GM23338 (cell line): Measurements from ENCODE around the gene ARHGAP27. TPM values are rescaled to one million over a fixed set of nuclear protein-coding genes. Genes with fewer than 3 reads are reported as not detected.
A peak's percentile ranks its signal among the peaks of the same experiment; 100 is the strongest.

Source experiments
- ATAC-seq: fragments of 200-7000 bp; cut with Tn5 transposase; 3 replicates; pipeline ENCODE4 v1.9.1; 2020
- DNase-seq: peaks from one replicate; pipeline ENCODE4 v3.0.0-alpha.2; 2015; ENCODE audit warnings: low spot score
- H2AFZ ChIP-seq: fragments of 200-600 bp; sonication (generic); 2 replicates; pipeline ENCODE4 v1.8.0; 2016; ENCODE audit warnings: antibody characterized with exemption, mild to moderate bottlenecking, moderate library complexity
- H3F3A ChIP-seq: fragments of 200-600 bp; sonication (generic); replicated peaks from 2 replicates; pipeline ENCODE4 v1.8.0; 2017; ENCODE audit warnings: antibody characterized with exemption, mixed run types, low read depth
- H3K27ac ChIP-seq: fragments of 200-600 bp; sonication (generic); 2 replicates; pipeline ENCODE4 v1.6.1; 2016; ENCODE audit warnings: low read depth
- H3K27me3 ChIP-seq: fragments of 200-600 bp; sonication (generic); 2 replicates; pipeline ENCODE4 v1.8.0; 2016; ENCODE audit warnings: mild to moderate bottlenecking, mixed run types, moderate library complexity; ENCODE audit not compliant: insufficient read depth
- H3K36me3 ChIP-seq: fragments of 200-600 bp; sonication (generic); 2 replicates; pipeline ENCODE4 v1.8.0; 2016; ENCODE audit warnings: mild to moderate bottlenecking; ENCODE audit not compliant: insufficient read depth
- H3K4me1 ChIP-seq: fragments of 200-600 bp; sonication (generic); 2 replicates; pipeline ENCODE4 v1.8.0; 2016; ENCODE audit warnings: mild to moderate bottlenecking, moderate library complexity; ENCODE audit not compliant: insufficient read depth
- H3K4me2 ChIP-seq: fragments of 200-600 bp; sonication (generic); 2 replicates; pipeline ENCODE4 v1.7.1; 2017; ENCODE audit warnings: mixed run types
- H3K4me3 ChIP-seq: fragments of 200-600 bp; sonication (generic); 2 replicates; pipeline ENCODE4 v1.6.1; 2016; ENCODE audit warnings: mixed run types
- H3K79me2 ChIP-seq: fragments of 200-600 bp; sonication (generic); replicated peaks from 2 replicates; pipeline ENCODE4 v1.8.0; 2017; ENCODE audit warnings: mild to moderate bottlenecking; ENCODE audit not compliant: insufficient read depth
- H3K9me2 ChIP-seq: fragments of 200-600 bp; sonication (generic); 2 replicates; pipeline ENCODE4 v1.8.0; 2017; ENCODE audit not compliant: insufficient read depth
- H4K20me1 ChIP-seq: fragments of 200-600 bp; sonication (generic); replicated peaks from 2 replicates; pipeline ENCODE4 v1.8.0; 2017; ENCODE audit warnings: mild to moderate bottlenecking; ENCODE audit not compliant: insufficient read depth
- H3K27ac Mint-ChIP-seq: 2 replicates; pipeline ENCODE4 v1.8.0; 2020; ENCODE audit warnings: inconsistent platforms, mild to moderate bottlenecking, moderate library complexity, mixed read lengths
- H3K27me3 Mint-ChIP-seq: 3 replicates; pipeline ENCODE4 v1.8.0; 2022; ENCODE audit warnings: low read depth, mild to moderate bottlenecking, moderate library complexity, mixed read lengths, inconsistent platforms; ENCODE audit not compliant: insufficient read depth, poor library complexity
- H3K36me3 Mint-ChIP-seq: 3 replicates; pipeline ENCODE4 v1.8.0; 2021; ENCODE audit warnings: low read depth, mild to moderate bottlenecking, inconsistent platforms, moderate library complexity, mixed read lengths
- H3K4me1 Mint-ChIP-seq: 3 replicates; pipeline ENCODE4 v1.8.0; 2020; ENCODE audit warnings: mild to moderate bottlenecking, inconsistent platforms, mixed read lengths
- H3K4me3 Mint-ChIP-seq: 3 replicates; pipeline ENCODE4 v1.8.0; 2021; ENCODE audit warnings: moderate library complexity, mild to moderate bottlenecking, inconsistent platforms, mixed read lengths
- H3K9me3 Mint-ChIP-seq: 3 replicates; pipeline ENCODE4 v1.8.0; 2020; ENCODE audit warnings: moderate library complexity, mild to moderate bottlenecking, inconsistent platforms, mixed read lengths
- CTCF ChIP-seq, 2 experiments: fragments of 200-600 bp in 1 of 2; sonication (generic) in 1 of 2; conservative IDR thresholded peaks; 2 replicates each; pipeline versions ENCODE4 v1.5.1 to v1.6.1; 2016 to 2017; ENCODE audit warnings: antibody characterized with exemption in 2 of 2, low read depth in 2 of 2, mild to moderate bottlenecking in 2 of 2, moderate library complexity in 1 of 2
- EZH2phosphoT487 ChIP-seq: fragments of 200-600 bp; sonication (generic); IDR thresholded peaks from one replicate; pipeline ENCODE4 v1.8.1; 2018; ENCODE audit warnings: antibody characterized with exemption; ENCODE audit not compliant: unreplicated experiment
- REST ChIP-seq: IDR thresholded peaks from one replicate; pipeline ENCODE4 v1.6.1; 2018; ENCODE audit warnings: antibody characterized with exemption; ENCODE audit not compliant: unreplicated experiment
- ZNF114 ChIP-seq: fragments of 250-450 bp; sonication (Bioruptor Pico); IDR thresholded peaks from 2 replicates; pipeline ENCODE4 v1.5.0; 2020; ENCODE audit warnings: mild to moderate bottlenecking, moderate library complexity
- ZNF331 ChIP-seq: fragments of 250-450 bp; sonication (Bioruptor Pico); IDR thresholded peaks from 2 replicates; pipeline ENCODE4 v1.5.0; 2020; ENCODE audit warnings: low read depth, mild to moderate bottlenecking, moderate library complexity
- polyA plus RNA-seq: library from polyadenylated mRNA; unstranded; fragments of >200 nt; fragmentation: Nextera tagmentation; extraction: Ambion mirVana; gene quantifications from 2 replicates; pipeline ENCODE4 v1.2.1, GENCODE V29; 2016
- total RNA-seq: library from RNA; depleted of rRNA; stranded (reverse); fragments of >200 nt; shearing (Covaris generic); gene quantifications from 2 replicates; pipeline ENCODE4 v1.2.3, GENCODE V29; 2014

ARHGAP27 gene
- total and polyA plus RNA-seq, 2 experiments from 2014 or later: 5.9 to 17.7 TPM

GRCh38 chr17:45386178-45386577 is 46.5 kb downstream of the ARHGAP27 start (continued):
- no peak for TF ChIP-seq REST
- no peak for TF ChIP-seq ZNF114 (CRISPR knock-in tag)

DNA sequence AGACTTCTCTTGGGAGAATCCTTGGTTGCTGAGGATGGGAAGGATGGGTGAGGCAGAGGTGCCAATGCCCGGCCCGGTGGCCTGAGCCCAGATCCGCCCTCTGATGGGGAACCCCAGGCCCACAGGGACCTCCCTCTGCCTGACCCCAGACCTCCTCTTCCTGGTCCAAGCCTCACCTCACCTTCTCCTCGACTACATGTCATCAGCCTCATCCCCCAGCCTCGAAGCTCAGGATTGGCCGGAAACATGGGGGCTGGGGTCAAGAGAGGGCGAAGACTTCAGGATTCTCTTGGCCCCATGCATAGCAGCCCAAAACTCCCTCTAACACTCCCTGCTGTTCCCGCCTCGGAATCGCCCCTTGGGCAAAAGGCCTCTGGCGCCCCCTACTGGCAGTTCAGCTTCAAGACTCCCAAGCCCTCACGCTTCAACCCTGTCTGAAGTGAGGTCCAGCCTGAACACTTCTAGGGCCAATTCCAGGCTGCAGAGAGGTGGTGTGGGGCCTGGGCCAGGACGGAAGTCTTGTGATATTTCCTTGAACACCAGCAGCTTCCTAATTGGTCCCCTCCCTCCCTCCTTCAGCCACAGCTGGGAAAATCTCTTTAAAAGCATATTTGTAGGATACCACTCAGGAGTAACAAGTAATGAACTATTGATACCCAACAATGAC is 47.2 kb downstream of the ARHGAP27 start:
- ATAC-seq (peak; percentile 91), DNase-seq (peak; percentile 96)
- Histone ChIP-seq H3K4me3 (no peak overlapping the region), H3F3A (no peaks in the 10 kb centered on the region), H3K9me2 (no peaks in the 10 kb centered on the region), H3K79me2 (no peaks in the 10 kb centered on the region), H3K4me2 (no peak overlapping the region), H3K27ac (no peak overlapping the region), H4K20me1 (no peaks in the 10 kb centered on the region), H3K4me1 (no peaks in the 10 kb centered on the region; the same call in 1 of the 2 replicates), H3K36me3 (no peaks in the 10 kb centered on the region), H2AFZ (peak overlapping the region; percentile 63), H3K27me3 (no peaks in the 10 kb centered on the region)
- Mint-ChIP-seq H3K36me3 (no peaks in the 10 kb centered on the region), H3K9me3 (no peaks in the 10 kb centered on the region; the same call in 2 of the 3 replicates), H3K4me1 (peaks cover 18% of the 10 kb centered on the region), H3K4me3 (no peak overlapping the region), H3K27me3 (peaks cover 13% of the 10 kb centered on the region), H3K27ac (no peak overlapping the region)
- peak; percentile 96 to 100 for TF ChIP-seq CTCF (conservative IDR thresholded peaks at IDR 0.05; ENCODE audit: low read depth in 2 of 2)
- TF ChIP-seq ZNF114 (CRISPR knock-in tag): no peak
- TF ChIP-seq ZNF331: no peak

DNA sequence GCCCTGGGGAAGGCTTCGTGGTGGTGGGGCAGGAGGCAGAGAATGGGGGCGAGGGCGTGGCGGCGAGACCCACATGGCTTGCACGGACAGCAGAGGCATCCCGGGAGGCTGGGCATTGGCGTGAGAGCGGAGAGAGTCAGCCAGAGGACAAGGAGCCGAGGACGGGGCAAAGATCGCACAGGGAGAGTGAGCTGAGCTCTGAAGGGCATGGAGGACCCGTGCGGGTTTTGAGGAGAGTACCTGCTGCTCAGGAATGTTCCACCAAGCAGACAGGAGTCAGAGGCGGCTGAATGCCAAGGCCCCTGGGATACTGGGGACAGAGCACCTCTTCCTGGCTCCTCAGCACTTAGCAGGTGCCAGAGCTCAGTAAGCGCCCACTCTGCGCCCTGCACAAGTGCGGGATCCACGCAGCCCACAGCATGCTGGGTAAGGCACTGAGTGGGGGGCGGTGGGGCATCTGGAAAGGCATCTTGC is 47.8 kb downstream of the ARHGAP27 start:
- Histone ChIP-seq H3K4me1 (no peaks in the 10 kb centered on the region; the same call in 1 of the 2 replicates), H3K27ac (no peak overlapping the region), H3K4me3 (no peak overlapping the region), H2AFZ (peak overlapping the region; percentile 63), H3F3A (no peaks in the 10 kb centered on the region), H3K27me3 (no peaks in the 10 kb centered on the region), H3K4me2 (no peak overlapping the region), H3K9me2 (no peaks in the 10 kb centered on the region), H3K79me2 (no peaks in the 10 kb centered on the region), H4K20me1 (no peaks in the 10 kb centered on the region), H3K36me3 (no peaks in the 10 kb centered on the region)
- peaks cover 13% of the 10 kb centered on the region for H3K27me3 Mint-ChIP-seq
- no peak overlapping the region for H3K27ac Mint-ChIP-seq
- no peaks in the 10 kb centered on the region; the same call in 2 of the 3 replicates for H3K9me3 Mint-ChIP-seq
- no peak overlapping the region for H3K4me3 Mint-ChIP-seq
- peaks cover 18% of the 10 kb centered on the region for H3K4me1 Mint-ChIP-seq
- TF ChIP-seq CTCF (conservative IDR thresholded peaks at IDR 0.05; ENCODE audit: low read depth in 2 of 2): peak in 1 of 2 experiments; percentile 32; a peak in 2 of 4 replicates
- no peak for TF ChIP-seq EZH2phosphoT487
- peak; percentile 37 for DNase-seq
- peak; percentile 68 for ATAC-seq
- no peaks in the 10 kb centered on the region for H3K36me3 Mint-ChIP-seq
